WI38 (cell line): ENCODE results near the gene TMEM165.

Experiments
- H3K4me3 ChIP-seq: 2 replicates; pipeline ENCODE4 v1.5.1; 2011; ENCODE audit warnings: low read depth, mild to moderate bottlenecking, control low read depth, low read length
- TF ChIP-seq, protein P1 (sequence below): IDR thresholded peaks from 2 replicates; pipeline ENCODE4 v1.5.1; 2012; ENCODE audit warnings: low read depth, mild to moderate bottlenecking, control low read depth, low read length

The TMEM165 gene

GRCh38 chr4:55386073-55386472 lies 9.7 kb upstream of the TMEM165 start:
- TF ChIP-seq, protein P1, sequence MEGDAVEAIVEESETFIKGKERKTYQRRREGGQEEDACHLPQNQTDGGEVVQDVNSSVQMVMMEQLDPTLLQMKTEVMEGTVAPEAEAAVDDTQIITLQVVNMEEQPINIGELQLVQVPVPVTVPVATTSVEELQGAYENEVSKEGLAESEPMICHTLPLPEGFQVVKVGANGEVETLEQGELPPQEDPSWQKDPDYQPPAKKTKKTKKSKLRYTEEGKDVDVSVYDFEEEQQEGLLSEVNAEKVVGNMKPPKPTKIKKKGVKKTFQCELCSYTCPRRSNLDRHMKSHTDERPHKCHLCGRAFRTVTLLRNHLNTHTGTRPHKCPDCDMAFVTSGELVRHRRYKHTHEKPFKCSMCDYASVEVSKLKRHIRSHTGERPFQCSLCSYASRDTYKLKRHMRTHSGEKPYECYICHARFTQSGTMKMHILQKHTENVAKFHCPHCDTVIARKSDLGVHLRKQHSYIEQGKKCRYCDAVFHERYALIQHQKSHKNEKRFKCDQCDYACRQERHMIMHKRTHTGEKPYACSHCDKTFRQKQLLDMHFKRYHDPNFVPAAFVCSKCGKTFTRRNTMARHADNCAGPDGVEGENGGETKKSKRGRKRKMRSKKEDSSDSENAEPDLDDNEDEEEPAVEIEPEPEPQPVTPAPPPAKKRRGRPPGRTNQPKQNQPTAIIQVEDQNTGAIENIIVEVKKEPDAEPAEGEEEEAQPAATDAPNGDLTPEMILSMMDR: no peak
- H3K4me3 ChIP-seq: no peak overlapping the region

- H3K4me3 ChIP-seq: no peak overlapping the region
- TF ChIP-seq, protein P1: no peak
These were observed 8.9 kb upstream of the TMEM165 start for GRCh38 chr4:55386840-55387239.

- TF ChIP-seq, protein P1: no peak
- no peak overlapping the region for H3K4me3 ChIP-seq
These were observed 2.1 kb upstream of the TMEM165 start for GRCh38 chr4:55393461-55394320.

- peak overlapping the region; percentile 92 for H3K4me3 ChIP-seq
- TF ChIP-seq, protein P1: no peak
These were observed 584 bp upstream of the TMEM165 start for GRCh38 chr4:55395218-55395528.

- TF ChIP-seq, protein P1: no peak
These were observed 760 bp downstream of the TMEM165 start for GRCh38 chr4:55396308-55397125.

GRCh38 chr4:55397126-55397436 lies 1.3 kb downstream of the TMEM165 start:
- H3K4me3 ChIP-seq: peak overlapping the region; percentile 92
- TF ChIP-seq, protein P1: no peak

More at GRCh38 chr4:55396308-55397125, 760 bp downstream of the TMEM165 start:
- H3K4me3 ChIP-seq: peak overlapping the region; percentile 92
